Urinary bladder (tissue), 4 donors: ENCODE measurements around the gene UFSP2. TPM values are rescaled to one million over a fixed set of nuclear protein-coding genes. Genes with fewer than 3 reads are reported as not detected.
A peak's percentile ranks its signal among the peaks of the same experiment; 100 is the strongest.

Experiments used
- DNase-seq: peaks from one replicate; pipeline ENCODE4 v3.0.0-alpha.2; 2015; ENCODE audit errors: extremely low spot score
- H3K27ac ChIP-seq: one replicate; pipeline ENCODE4 v1.5.1; 2013; ENCODE audit warnings: low read depth, mild to moderate bottlenecking, moderate library complexity
- H3K36me3 ChIP-seq: one replicate; pipeline ENCODE4 v1.6.1; 2013; ENCODE audit warnings: mild to moderate bottlenecking, moderate library complexity; ENCODE audit not compliant: insufficient read depth
- H3K4me1 ChIP-seq: one replicate; pipeline ENCODE4 v1.6.1; 2013; ENCODE audit warnings: mild to moderate bottlenecking, moderate library complexity; ENCODE audit not compliant: insufficient read depth
- H3K4me3 ChIP-seq: one replicate; pipeline ENCODE4 v1.5.1; 2013; ENCODE audit warnings: low read depth, low read length
- WGBS: extraction: QIAGEN DNeasy Blood & Tissue Kit; methylation state at CpG from one replicate; pipeline ENCODE4 v1.1.7; 2013; 5-methylcytosine and 5-hydroxymethylcytosine counted together
- polyA plus RNA-seq: library from polyadenylated mRNA; stranded (reverse); fragments of 200-250 nt; gene quantifications from one replicate; pipeline ENCODE4 v1.2.3, GENCODE V29; 2013
- total RNA-seq: library from RNA; depleted of rRNA; stranded (reverse); fragments of >200 nt; gene quantifications from one replicate; pipeline ENCODE4 v1.2.3, GENCODE V29; 2014
- donor health status: healthy with polysubstance abuse.
- donor health status: healthy.

The UFSP2 gene, protein sequence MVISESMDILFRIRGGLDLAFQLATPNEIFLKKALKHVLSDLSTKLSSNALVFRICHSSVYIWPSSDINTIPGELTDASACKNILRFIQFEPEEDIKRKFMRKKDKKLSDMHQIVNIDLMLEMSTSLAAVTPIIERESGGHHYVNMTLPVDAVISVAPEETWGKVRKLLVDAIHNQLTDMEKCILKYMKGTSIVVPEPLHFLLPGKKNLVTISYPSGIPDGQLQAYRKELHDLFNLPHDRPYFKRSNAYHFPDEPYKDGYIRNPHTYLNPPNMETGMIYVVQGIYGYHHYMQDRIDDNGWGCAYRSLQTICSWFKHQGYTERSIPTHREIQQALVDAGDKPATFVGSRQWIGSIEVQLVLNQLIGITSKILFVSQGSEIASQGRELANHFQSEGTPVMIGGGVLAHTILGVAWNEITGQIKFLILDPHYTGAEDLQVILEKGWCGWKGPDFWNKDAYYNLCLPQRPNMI
- total RNA-seq, result 77.2 TPM
- 36.4 TPM for polyA plus RNA-seq

DNA sequence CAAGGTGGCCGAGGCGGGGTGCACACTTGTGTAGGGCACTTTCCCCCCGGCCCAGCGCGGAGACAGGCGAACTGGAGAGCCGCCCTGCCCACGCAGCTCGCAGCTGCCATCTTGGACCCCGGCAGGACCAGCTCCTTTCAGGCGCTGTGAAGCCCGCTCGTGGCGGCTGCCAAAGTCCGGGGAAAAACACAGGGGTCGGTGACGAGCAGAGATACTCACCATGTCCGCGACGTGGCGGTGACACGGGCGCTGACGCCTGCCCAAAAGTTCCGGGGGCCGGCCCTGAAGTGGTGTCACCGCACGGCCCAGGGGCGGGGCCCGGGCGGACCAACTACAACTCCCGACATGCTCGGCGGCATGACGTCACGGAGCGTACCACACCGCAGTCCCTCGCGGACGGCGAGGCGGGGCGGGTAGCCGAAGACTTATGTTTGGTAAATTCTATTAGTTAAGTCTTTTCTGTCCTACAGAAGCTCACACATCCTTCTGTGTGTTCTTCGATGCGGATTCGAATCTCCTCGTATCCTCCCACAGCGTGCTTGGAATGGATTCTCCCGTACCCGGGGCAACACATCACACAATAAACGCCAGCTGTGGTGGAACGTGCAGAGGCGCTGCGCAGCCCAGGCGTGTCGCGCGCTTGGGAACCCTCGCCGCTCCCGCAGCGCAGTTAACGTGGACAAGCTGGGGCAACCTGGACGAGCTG, at the start of gene UFSP2:
TSS of gene UFSP2 (minus strand) at position 318 of the 706 bp plus-strand sequence. CDS start at position 222, 96 bp downstream.
- Histone ChIP-seq H3K36me3 (no peaks in the 10 kb centered on the region), H3K4me3 (peak within 1 kb of the TSS; percentile 51), H3K27ac (peak within 1 kb of the TSS; percentile 96), H3K4me1 (no peaks in the 10 kb centered on the region)
- WGBS, result under 1% methylated on average over 66 of the region's 66 CpGs
- DNase-seq, result peak; percentile 87

DNA sequence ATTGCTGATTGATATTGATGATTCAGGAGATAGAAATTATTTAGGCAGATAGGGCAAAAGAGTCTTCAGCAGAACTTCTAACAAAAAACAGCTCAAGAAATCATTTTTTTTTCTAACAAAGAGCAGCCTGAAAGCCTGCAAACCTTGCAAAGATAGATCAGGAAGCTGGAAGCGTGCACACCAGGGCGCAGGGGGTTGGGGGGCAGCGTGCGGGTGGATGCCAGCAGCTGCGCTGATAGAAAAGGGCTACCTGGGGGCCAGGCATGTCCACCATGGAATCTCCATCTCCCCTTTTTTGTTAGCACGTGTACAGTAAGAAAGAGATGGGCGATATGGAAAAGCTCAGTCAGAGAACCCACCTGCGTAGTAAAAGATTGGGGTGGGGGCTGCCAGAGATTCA, 47.5 kb upstream of the UFSP2 start:
- Histone ChIP-seq H3K27ac (no peak overlapping the region), H3K4me3 (no peak overlapping the region), H3K36me3 (no peaks in the 10 kb centered on the region), H3K4me1 (no peaks in the 10 kb centered on the region)
- 92% methylated on average over 8 of the region's 8 CpGs for WGBS
- no peak for DNase-seq

DNA sequence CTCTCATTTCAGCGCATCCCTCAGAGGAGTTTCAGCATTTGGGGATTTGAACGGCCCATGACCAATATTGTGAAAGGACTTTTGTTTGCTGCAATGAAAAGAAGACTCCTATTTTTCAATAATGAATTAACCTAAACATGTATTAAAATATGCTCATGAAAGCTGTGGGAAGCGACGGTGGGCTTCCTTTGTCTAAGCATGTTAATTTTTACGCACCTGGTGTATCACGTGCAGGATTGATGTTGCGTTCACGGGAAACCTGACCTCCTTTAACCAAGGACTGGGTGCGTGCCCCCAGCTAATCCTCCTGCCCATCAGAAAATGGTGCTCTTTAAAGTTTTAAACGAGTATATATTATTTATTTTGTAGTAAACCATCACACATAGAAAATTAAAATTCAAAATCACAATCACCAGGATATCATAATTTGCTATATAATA, 46.4 kb upstream of the UFSP2 start:
- no peaks in the 10 kb centered on the region for H3K4me1 ChIP-seq
- H3K27ac ChIP-seq, result no peak overlapping the region
- WGBS, result 42% methylated on average over 10 of the region's 10 CpGs
- peak overlapping the region; percentile 91 for H3K4me3 ChIP-seq
- no peaks in the 10 kb centered on the region for H3K36me3 ChIP-seq
- peak; percentile 23 for DNase-seq

DNA sequence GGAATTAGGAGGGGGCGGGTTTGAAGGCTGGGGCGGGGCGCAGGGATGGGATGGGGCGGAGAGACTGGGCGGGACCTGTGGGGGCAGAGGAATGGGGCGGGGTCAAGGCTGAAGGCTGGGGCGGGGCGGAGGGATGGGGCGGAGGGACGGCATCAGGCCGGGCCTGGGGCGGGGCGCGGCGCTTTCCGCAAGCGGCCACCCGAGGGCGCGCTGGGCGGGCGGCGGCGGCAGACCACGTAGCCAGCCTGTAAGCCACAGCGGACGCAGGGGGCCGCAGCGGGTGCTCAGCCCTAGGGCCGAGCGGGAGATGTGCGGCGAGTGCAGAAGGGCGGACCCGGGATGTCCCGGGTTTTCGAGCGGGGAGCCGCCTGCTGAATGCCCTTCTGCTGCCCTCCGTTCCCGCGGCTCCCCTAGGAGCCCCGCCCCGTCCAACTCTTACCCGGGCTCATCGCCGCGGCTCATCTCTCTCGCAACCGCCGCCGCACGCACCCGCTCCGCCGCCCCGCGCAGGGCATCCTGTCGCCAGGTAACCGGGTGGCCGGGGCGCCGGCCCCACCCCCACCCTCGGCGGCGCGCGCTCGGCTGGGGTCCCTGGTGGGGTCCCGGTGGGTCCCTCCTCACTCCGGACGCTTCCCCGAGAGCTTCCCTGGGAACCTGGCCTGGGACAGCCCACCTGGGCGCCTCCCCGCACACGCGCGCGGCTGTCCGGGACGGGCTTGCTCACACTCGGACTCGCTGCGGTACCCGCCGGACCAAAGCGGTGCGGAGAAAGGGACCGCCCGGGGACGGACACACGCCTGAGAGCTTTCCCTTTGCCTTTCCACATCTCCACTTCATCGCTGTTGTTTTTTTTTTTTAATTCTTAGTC, 45.7 kb upstream of the UFSP2 start, which contains the start of gene CCDC110:
TSS of gene CCDC110 (minus strand) at position 499 of the 868 bp plus-strand sequence. CDS start at position 449, 50 bp downstream.
- WGBS, result 1% methylated on average over 93 of the region's 93 CpGs
- no peaks in the 10 kb centered on the region for H3K4me1 ChIP-seq
- H3K4me3 ChIP-seq, result peak within 1 kb of the TSS; percentile 91
- H3K36me3 ChIP-seq, result no peaks in the 10 kb centered on the region
- peak within 1 kb of the TSS; percentile 64 for H3K27ac ChIP-seq
- DNase-seq, result peak; percentile 87

DNA sequence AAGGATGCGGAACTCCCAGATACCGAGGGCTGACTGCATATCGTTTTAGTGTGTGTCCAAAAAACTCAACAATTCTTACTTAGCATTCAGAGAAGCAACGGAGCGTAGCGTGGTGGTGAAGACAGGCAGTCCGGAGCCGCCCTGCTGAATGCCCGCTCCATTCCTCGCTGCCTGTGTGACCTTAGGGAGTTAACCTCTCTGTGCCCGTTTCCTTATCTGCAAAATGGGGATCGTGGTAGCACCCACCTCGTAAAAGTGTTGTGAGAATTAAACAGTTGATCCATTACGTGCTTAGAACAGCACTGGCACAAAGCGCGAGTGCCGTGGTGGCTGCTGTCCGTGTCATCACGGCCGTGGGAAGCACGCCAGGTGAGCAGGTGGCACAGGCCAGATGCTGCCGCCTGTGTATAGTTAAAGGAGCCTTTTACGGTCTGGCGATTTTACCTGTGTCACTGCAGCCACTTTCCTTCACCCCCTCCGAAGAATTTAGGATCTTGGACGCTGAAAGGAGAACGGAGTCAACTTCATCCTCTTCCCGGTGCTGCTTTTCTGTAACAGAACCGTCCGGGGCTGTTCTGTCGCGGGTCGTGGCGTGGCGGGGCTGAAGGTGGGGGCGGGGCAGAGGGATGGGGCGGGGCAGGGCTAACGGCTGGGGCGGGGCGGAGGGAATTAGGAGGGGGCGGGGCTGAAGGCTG, 44.9 kb upstream of the UFSP2 start:
- H3K27ac ChIP-seq, result no peak overlapping the region
- H3K4me1 ChIP-seq, result no peaks in the 10 kb centered on the region
- H3K36me3 ChIP-seq, result no peaks in the 10 kb centered on the region
- no peak for DNase-seq
- WGBS, result 2% methylated on average over 41 of the region's 41 CpGs
- peak overlapping the region; percentile 39 for H3K4me3 ChIP-seq

DNA sequence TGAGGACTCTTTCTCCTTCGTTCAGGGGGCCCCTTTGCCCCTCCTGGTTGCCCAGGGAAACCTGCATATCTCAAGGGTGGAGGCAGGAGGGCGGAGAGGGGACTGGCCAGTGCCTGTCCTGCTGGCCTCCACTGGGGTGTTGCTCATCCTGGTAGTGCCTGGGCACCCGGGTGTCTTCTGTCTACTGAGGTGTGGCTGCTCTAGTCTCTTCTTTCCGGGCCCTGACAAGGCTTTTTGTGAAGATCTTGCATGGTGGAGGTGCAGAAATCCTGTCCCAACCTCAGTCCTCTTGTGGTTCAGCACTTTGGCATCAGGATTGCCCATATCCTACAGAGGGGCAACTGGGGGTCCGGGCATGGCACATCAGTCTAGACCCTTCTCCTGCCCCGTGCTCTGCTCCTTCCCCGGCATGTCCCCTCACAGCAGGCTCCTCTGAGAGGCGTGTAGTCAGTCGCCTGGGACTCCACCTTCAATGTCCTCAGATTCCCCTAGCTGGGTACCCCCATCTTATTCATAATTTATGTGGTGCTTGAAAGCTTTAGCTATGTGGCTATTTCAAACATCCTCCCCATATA, 43.9 kb upstream of the UFSP2 start:
- Histone ChIP-seq H3K4me3 (no peak overlapping the region), H3K4me1 (no peaks in the 10 kb centered on the region), H3K36me3 (no peaks in the 10 kb centered on the region), H3K27ac (no peak overlapping the region)
- 77% methylated on average over 9 of the region's 9 CpGs for WGBS
- no peak for DNase-seq

DNA sequence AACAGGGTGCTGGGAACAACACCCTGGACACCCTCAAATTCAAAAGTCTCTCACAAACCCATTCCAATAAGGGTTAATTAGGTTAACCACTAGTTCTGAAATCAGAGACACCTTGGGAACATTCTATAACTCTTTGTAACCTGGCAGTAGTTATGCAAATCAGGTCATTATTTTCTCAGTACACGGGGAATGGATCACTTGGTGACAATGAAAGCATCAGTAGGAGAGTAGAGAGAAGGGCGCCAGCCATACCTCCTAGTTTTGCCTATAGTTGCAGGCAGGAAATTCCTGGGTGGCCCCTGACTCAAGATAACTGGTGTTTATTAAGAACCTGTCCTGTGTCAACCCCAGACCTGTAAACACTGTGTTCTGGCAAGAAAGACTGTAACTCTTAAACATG, 43.2 kb upstream of the UFSP2 start:
- no peak overlapping the region for H3K27ac ChIP-seq
- no peaks in the 10 kb centered on the region for H3K4me1 ChIP-seq
- 86% methylated on average over 2 of the region's 2 CpGs for WGBS
- no peak for DNase-seq
- H3K36me3 ChIP-seq, result no peaks in the 10 kb centered on the region
- no peak overlapping the region for H3K4me3 ChIP-seq

DNA sequence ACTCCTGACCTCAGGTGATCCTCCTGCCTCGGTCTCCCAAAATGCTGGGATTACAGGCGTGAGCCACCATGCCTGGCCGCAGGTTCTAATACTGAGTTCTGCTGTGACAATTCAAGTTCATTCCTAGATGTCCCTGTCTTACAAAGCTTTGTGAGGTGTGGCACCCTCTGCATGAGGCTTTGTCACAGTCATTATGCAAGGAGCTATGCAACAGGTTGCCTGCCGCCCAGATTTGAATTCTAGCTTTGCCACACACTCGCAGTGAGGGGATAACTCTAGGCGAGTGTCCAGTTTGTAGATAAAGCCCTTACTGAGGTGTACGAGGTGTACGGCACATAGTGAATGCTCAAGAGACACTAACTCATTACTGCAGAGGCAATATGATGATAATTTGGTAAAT, 42.2 kb upstream of the UFSP2 start:
- Histone ChIP-seq H3K4me3 (no peak overlapping the region), H3K27ac (no peak overlapping the region), H3K36me3 (no peaks in the 10 kb centered on the region), H3K4me1 (no peaks in the 10 kb centered on the region)
- DNase-seq, result no peak
- WGBS, result 88% methylated on average over 8 of the region's 8 CpGs

DNA sequence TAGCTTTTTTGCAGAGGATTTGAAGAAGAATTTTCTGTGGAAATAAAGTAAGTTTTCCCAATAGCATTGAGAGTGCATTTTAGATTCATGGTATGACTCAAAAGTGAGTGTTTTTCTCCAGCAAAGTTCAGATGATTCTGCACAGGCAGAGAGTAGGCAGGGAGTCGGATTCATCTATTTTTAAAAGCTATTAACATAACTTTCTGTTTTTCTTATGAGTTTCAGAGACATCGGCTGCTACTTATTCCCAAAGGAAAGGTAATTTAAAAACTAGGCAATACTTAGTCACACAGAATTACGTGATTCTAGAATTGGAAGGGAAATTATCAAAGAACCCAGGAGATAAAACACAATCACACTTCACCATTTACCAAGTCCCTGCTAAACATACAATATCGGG, 41.3 kb upstream of the UFSP2 start:
- no peaks in the 10 kb centered on the region for H3K4me1 ChIP-seq
- no peak overlapping the region for H3K27ac ChIP-seq
- WGBS, result 60% methylated on average over 4 of the region's 4 CpGs
- no peak overlapping the region for H3K4me3 ChIP-seq
- H3K36me3 ChIP-seq, result no peaks in the 10 kb centered on the region
- DNase-seq, result no peak

DNA sequence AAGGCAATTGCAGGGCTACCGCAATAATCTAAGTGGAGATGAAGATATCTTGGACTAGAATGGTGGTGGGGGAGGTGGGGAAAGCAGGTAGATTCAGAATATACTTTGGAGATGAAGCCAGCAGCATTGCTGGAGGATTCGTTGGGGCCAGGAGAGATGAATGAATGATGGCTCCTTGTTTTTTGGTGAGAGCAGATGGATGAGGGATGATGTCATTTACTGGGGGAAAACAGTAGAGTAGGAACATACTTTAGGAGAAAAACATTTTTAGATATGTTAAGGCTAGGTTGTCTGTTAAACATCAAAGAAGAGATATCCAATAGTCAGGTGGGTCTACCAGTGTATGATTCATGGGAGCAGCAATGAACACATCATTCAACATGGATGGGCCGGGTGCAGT, 39.9 kb upstream of the UFSP2 start:
- DNase-seq, result no peak
- WGBS, result 91% methylated on average over 3 of the region's 3 CpGs
- H3K36me3 ChIP-seq, result no peaks in the 10 kb centered on the region
- H3K27ac ChIP-seq, result no peak overlapping the region
- H3K4me3 ChIP-seq, result no peak overlapping the region
- no peaks in the 10 kb centered on the region for H3K4me1 ChIP-seq

DNA sequence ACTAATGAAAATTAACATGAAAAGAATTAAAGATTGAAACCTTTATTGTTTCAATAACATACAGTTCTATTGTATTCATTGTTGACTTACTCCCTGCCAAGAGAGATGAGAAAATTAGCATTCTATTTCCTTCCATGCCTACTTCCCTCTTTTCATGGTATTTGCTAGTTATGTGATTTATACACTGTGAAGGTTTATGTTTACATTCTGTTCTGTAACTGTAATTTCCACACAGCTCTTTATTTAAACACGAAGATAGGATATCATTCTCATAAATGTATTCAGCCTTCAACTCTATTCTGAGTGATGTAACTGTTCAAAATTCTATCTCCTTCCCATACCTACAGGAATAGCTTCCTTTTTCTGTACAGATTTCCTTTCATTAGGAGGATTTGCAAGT, 39.1 kb upstream of the UFSP2 start:
- Histone ChIP-seq H3K4me3 (no peak overlapping the region), H3K27ac (no peak overlapping the region), H3K4me1 (no peaks in the 10 kb centered on the region), H3K36me3 (no peaks in the 10 kb centered on the region)
- 10% methylated on average over 1 of the region's 1 CpG for WGBS
- DNase-seq, result no peak

DNA sequence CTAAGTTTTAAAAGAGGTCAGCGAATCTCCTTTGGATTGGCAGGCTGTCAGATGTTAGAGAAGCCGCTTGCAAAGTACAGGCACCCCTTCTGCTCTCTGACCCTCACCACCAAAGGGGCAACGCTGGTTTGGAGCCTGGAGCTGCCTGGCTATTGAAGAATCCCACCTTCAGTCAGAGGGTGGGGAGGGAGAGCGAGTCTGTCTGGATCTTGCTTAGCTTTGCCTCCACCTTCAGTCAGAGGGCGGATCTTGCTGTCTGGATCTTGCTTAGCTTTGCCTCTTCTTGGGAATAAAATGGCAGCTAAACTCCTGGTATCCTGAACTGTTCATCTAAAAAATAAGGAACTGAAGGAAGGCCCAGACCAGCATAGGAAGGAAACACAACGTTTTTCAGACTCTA, 38.4 kb upstream of the UFSP2 start:
- Histone ChIP-seq H3K27ac (no peak overlapping the region), H3K36me3 (no peaks in the 10 kb centered on the region), H3K4me1 (no peaks in the 10 kb centered on the region), H3K4me3 (no peak overlapping the region)
- no peak for DNase-seq
- WGBS, result 57% methylated on average over 6 of the region's 6 CpGs
